K562 (cell line): Measurements from ENCODE around the gene CSMD2. TPM values are rescaled to one million over a fixed set of nuclear protein-coding genes. Genes with fewer than 3 reads are reported as not detected.

Source experiments
- ATAC-seq: fragments of 200-7000 bp; cut with Tn5 transposase; 3 replicates; pipeline ENCODE4 v1.9.1; 2020; ENCODE audit warnings: moderate library complexity
- BruUV-seq: library from RNA; stranded (reverse); fragments of 400-500 nt; replicated peaks from 2 replicates; lab custom pipeline; 2021; lab: Mats Ljungman, UMichigan
- CTCF ChIA-PET: fragments of 300-600 bp; formaldehyde crosslinking; extraction: SDS; loops from one replicate; lab custom pipeline; 2021; ENCODE audit warnings: low intra/inter-chr PET ratio; lab: Yijun Ruan, JAX
- POLR2A ChIA-PET: fragments of 300-600, 350-650 bp; sonication (Branson Sonifier 250); formaldehyde crosslinking; extraction: SDS; loops from one replicate; lab custom pipeline; 2021; ENCODE audit warnings: antibody characterized with exemption, inconsistent platforms; lab: Yijun Ruan, JAX
- DNase-seq, 4 experiments: peaks; one replicate each; pipeline versions ENCODE4 v3.0.0 to v3.0.0-alpha.2; 2011 to 2018; ENCODE audit warnings: low spot score in 3 of 4, mixed read lengths in 3 of 4; ENCODE audit errors: extremely low read depth in 1 of 4
- FAIRE-seq: peaks from 2 replicates; lab custom pipeline; 2011; peaks lifted over from hg19 to GRCh38; lab: Jason Lieb, UNC
- H2AFZ ChIP-seq: 2 replicates; pipeline ENCODE4 v1.6.0; 2011; ENCODE audit warnings: low read depth, low read length, control low read depth, inconsistent platforms
- H3K27ac ChIP-seq: fragments of 200-600 bp; 3 replicates; pipeline ENCODE4 v1.8.0; 2011; ENCODE audit warnings: low read depth, mild to moderate bottlenecking, control low read depth, inconsistent platforms, low read length, moderate library complexity, mixed read lengths; ENCODE audit errors: extremely low read depth
- H3K27me3 ChIP-seq, 2 experiments: fragments of 300-600 bp in 1 of 2; 2 replicates in 1 of 2; 3 replicates in 1 of 2; pipeline versions ENCODE4 v1.6.0 to v1.8.0; 2011; ENCODE audit warnings: inconsistent platforms in 2 of 2, low read length in 2 of 2, mild to moderate bottlenecking in 1 of 2, mixed read lengths in 1 of 2, moderate library complexity in 1 of 2; ENCODE audit not compliant: control insufficient read depth in 2 of 2, insufficient read depth in 2 of 2
- H3K36me3 ChIP-seq: fragments of 300-600 bp; 3 replicates; pipeline ENCODE4 v1.8.0; 2011; ENCODE audit warnings: mild to moderate bottlenecking, low read length, inconsistent platforms; ENCODE audit not compliant: control insufficient read depth, insufficient read depth
- H3K4me1 ChIP-seq, 2 experiments: fragments of 200-600 bp in 1 of 2; replicated peaks in 1 of 2; 2 replicates in 1 of 2; 3 replicates in 1 of 2; pipeline versions ENCODE4 v1.5.1 to v1.8.0; 2011; ENCODE audit warnings: inconsistent platforms in 2 of 2, low read length in 2 of 2, mild to moderate bottlenecking in 1 of 2, mixed read lengths in 1 of 2, moderate library complexity in 1 of 2; ENCODE audit not compliant: control insufficient read depth in 2 of 2, insufficient read depth in 2 of 2
- H3K4me2 ChIP-seq: 2 replicates; pipeline ENCODE4 v1.6.1; 2011; ENCODE audit warnings: low read length, control low read depth, inconsistent platforms, mixed read lengths; ENCODE audit not compliant: insufficient read depth
- H3K4me3 ChIP-seq: fragments of 200-600 bp; sonication (generic), shearing (Covaris generic); 2 replicates; pipeline ENCODE4 v1.5.1; 2016; ENCODE audit warnings: control low read depth, inconsistent platforms
- H3K79me2 ChIP-seq: fragments of 200-600 bp; 3 replicates; pipeline ENCODE4 v1.8.0; 2011; ENCODE audit warnings: low read length, inconsistent platforms; ENCODE audit not compliant: control insufficient read depth, insufficient read depth
- H3K9ac ChIP-seq, 2 experiments: 2 replicates each; pipeline versions ENCODE4 v1.6.0 to v1.6.1; 2011; ENCODE audit warnings: low read depth in 2 of 2, low read length in 2 of 2, control low read depth in 1 of 2, inconsistent platforms in 1 of 2, mild to moderate bottlenecking in 1 of 2, mixed read lengths in 1 of 2; ENCODE audit not compliant: insufficient read depth in 1 of 2
- H3K9me1 ChIP-seq: one replicate; pipeline ENCODE4 v1.6.0; 2011; ENCODE audit warnings: inconsistent platforms, mild to moderate bottlenecking, low read length, moderate library complexity; ENCODE audit not compliant: control insufficient read depth, insufficient read depth
- H3K9me3 ChIP-seq: replicated peaks from 2 replicates; pipeline ENCODE4 v1.5.1; 2011; ENCODE audit warnings: low read depth, low read length, inconsistent platforms; ENCODE audit not compliant: control insufficient read depth, insufficient read depth
- H4K20me1 ChIP-seq: replicated peaks from 2 replicates; pipeline ENCODE4 v1.6.1; 2011; ENCODE audit warnings: low read length, inconsistent platforms, mixed read lengths; ENCODE audit not compliant: control insufficient read depth, insufficient read depth
- CHAMP1 ChIP-seq: fragments of 450-650 bp; IDR thresholded peaks from 2 replicates; pipeline ENCODE4 v1.6.1; 2016; ENCODE audit warnings: mild to moderate bottlenecking
- DEAF1 ChIP-seq: fragments of 450-650 bp; formaldehyde crosslinking; IDR thresholded peaks from 2 replicates; pipeline ENCODE4 v1.4.0; 2020; ENCODE audit warnings: mild to moderate bottlenecking, moderate library complexity
- FOXM1 ChIP-seq, 2 experiments: fragments of 450-650 bp in 1 of 2; sonication (generic) in 1 of 2; formaldehyde crosslinking in 1 of 2; IDR thresholded peaks; 2 replicates each; pipeline versions ENCODE4 v1.6.1 to v1.9.0; 2017 to 2022; ENCODE audit warnings: low read depth in 2 of 2, mild to moderate bottlenecking in 2 of 2, missing genetic modification reagents in 1 of 2, moderate library complexity in 1 of 2
- NFIC ChIP-seq: fragments of 450-650 bp; IDR thresholded peaks from 2 replicates; pipeline ENCODE4 v1.6.1; 2017; ENCODE audit warnings: mild to moderate bottlenecking, inconsistent platforms
- SRSF9 ChIP-seq: fragments of 200-400 bp; formaldehyde crosslinking; IDR thresholded peaks from 2 replicates; pipeline ENCODE4 v1.6.1; 2017; ENCODE audit warnings: low read depth, low read length, borderline replicate concordance
- TGIF2 ChIP-seq: sonication (generic); formaldehyde crosslinking; IDR thresholded peaks from 2 replicates; pipeline ENCODE4 v1.8.1; 2022; ENCODE audit warnings: mild to moderate bottlenecking, missing genetic modification reagents, moderate library complexity
- ZFP1 ChIP-seq: fragments of 450-650 bp; formaldehyde crosslinking; IDR thresholded peaks from 2 replicates; pipeline ENCODE4 v1.4.0; 2020; ENCODE audit warnings: mild to moderate bottlenecking, mixed read lengths
- ZFP36 ChIP-seq: fragments of 150-350 bp; IDR thresholded peaks from 2 replicates; pipeline ENCODE4 v1.6.1; 2018; ENCODE audit warnings: low read length, low read depth; ENCODE audit not compliant: partially characterized antibody
- ZNF23 ChIP-seq: fragments of 250-450 bp; sonication (Bioruptor Pico); IDR thresholded peaks from 2 replicates; pipeline ENCODE4 v1.4.0; 2020; ENCODE audit warnings: mild to moderate bottlenecking
- ZNF717 ChIP-seq: fragments of 250-450 bp; sonication (Bioruptor Pico); IDR thresholded peaks from 2 replicates; pipeline ENCODE4 v1.5.0; 2021
- WGBS: fragments of 100-300 bp; shearing (Covaris generic); methylation state at CpG from one replicate; pipeline ENCODE4 v1.1.6; 2016; ENCODE audit warnings: low coverage, mixed read lengths; ENCODE audit not compliant: insufficient coverage; ENCODE audit errors: missing lambda C conversion rate; 5-methylcytosine and 5-hydroxymethylcytosine counted together
- in situ Hi-C: fragments of 300-500 bp; cut with MboI; formaldehyde crosslinking; loops from 4 replicates; pipeline ENCODE4 v1.15.0; 2018; ENCODE audit warnings: inconsistent platforms, mixed read lengths
- intact Hi-C: fragments of 100-400 bp; cut with micrococcal nuclease; formaldehyde crosslinking; loops from 2 replicates; pipeline ENCODE4 v1.14.2; 2022
- polyA plus RNA-seq, 8 experiments: library from polyadenylated mRNA; depleted of rRNA in 4 of 8; stranded (reverse) in 5 of 8; unstranded in 3 of 8; fragments of >200 nt; fragmentation: Nextera tagmentation in 2 of 8; fragmentation: Illumina TruSeq in 1 of 8; extraction: Ambion mirVana in 2 of 8; extraction: Trizol in 1 of 8; gene quantifications; 2 replicates each; pipeline versions ENCODE4 v1.2.1 to v1.2.3, GENCODE V29; 2011 to 2014; ENCODE audit warnings: inconsistent platforms in 1 of 8, missing spikeins in 1 of 8
- total RNA-seq, 7 experiments: library from RNA; depleted of rRNA in 6 of 7; stranded (reverse); fragments of >200 nt in 6 of 7; fragmentation: Illumina TruSeq in 2 of 7; extraction: Trizol in 2 of 7; gene quantifications; 2 replicates each; pipeline versions ENCODE4 v1.2.1 to v1.2.3, GENCODE V29; 2011 to 2021; ENCODE audit warnings: low replicate concordance in 1 of 7
- TF ChIP-seq, protein P1 (sequence below), 3 experiments: fragments of 200-800 bp in 1 of 3; fragments of 250-450 bp in 1 of 3; fragments of 450-650 bp in 1 of 3; sonication (Bioruptor Pico) in 1 of 3; sonication (Bioruptor generic) in 1 of 3; formaldehyde crosslinking in 1 of 3; IDR thresholded peaks; 2 replicates each; pipeline versions ENCODE4 v1.6.1 to v1.8.0; 2016 to 2022; ENCODE audit warnings: mild to moderate bottlenecking in 2 of 3, missing genetic modification characterization in 2 of 3, missing compliant biosample characterization in 1 of 3, moderate library complexity in 1 of 3

The CSMD2 gene
- total and polyA plus RNA-seq, 9 of the 15 experiments (the other 6 are each of a cell fraction or from before 2014, with no cell fraction given), result not detected

GRCh38 chr1:33706634-33707255 lies 458.3 kb downstream of the CSMD2 start (continued):
- TF ChIP-seq DEAF1 (CRISPR knock-in tag), result no peak
- no peak for TF ChIP-seq NFIC
- no peak for TF ChIP-seq SRSF9
- TF ChIP-seq ZNF717, result no peak
- TF ChIP-seq ZFP36, result no peak
- no peak for TF ChIP-seq ZNF23 (CRISPR knock-in tag)
- TF ChIP-seq FOXM1 (IDR thresholded peaks at IDR 0.05; ENCODE audit: low read depth), result no peak
- TF ChIP-seq FOXM1 (CRISPR knock-in tag; IDR thresholded peaks at IDR 0.05; ENCODE audit: low read depth), result no peak
- TF ChIP-seq, all 486 proteins: peak for 0

GRCh38 chr1:33703464-33703863 lies 461.6 kb downstream of the CSMD2 start:
- Histone ChIP-seq H3K9me1 (no peaks in the 10 kb centered on the region), H4K20me1 (no peaks in the 10 kb centered on the region), H3K36me3 (no peaks in the 10 kb centered on the region), H3K9me3 (no peaks in the 10 kb centered on the region), H3K4me2 (no peak overlapping the region), H3K27me3 (peaks cover 0 to 5% of the 10 kb centered on the region in 2 experiments; a peak in 1 of 5 replicates), H2AFZ (no peak overlapping the region), H3K9ac (no peak overlapping the region), H3K4me3 (no peak overlapping the region), H3K79me2 (no peaks in the 10 kb centered on the region), H3K4me1 (no peaks in the 10 kb centered on the region), H3K27ac (no peak overlapping the region)
- intact Hi-C loops (no loop called here), in situ Hi-C loops (no loop called here)
- POLR2A ChIA-PET, result interaction anchor here (0.8 kb wide), 1 partner anchor 21 kb away, joined by 3 read pairs; no protein-coding TSS in a partner anchor
- 0% methylated on average over 3 of the region's 3 CpGs for WGBS
- BruUV-seq, result no TSS peak
- CTCF ChIA-PET, result no interaction called here
- no peak for ATAC-seq
- DNase-seq, result no peak
- TF ChIP-seq TGIF2 (CRISPR knock-in tag), result no peak
- TF ChIP-seq, protein P1, sequence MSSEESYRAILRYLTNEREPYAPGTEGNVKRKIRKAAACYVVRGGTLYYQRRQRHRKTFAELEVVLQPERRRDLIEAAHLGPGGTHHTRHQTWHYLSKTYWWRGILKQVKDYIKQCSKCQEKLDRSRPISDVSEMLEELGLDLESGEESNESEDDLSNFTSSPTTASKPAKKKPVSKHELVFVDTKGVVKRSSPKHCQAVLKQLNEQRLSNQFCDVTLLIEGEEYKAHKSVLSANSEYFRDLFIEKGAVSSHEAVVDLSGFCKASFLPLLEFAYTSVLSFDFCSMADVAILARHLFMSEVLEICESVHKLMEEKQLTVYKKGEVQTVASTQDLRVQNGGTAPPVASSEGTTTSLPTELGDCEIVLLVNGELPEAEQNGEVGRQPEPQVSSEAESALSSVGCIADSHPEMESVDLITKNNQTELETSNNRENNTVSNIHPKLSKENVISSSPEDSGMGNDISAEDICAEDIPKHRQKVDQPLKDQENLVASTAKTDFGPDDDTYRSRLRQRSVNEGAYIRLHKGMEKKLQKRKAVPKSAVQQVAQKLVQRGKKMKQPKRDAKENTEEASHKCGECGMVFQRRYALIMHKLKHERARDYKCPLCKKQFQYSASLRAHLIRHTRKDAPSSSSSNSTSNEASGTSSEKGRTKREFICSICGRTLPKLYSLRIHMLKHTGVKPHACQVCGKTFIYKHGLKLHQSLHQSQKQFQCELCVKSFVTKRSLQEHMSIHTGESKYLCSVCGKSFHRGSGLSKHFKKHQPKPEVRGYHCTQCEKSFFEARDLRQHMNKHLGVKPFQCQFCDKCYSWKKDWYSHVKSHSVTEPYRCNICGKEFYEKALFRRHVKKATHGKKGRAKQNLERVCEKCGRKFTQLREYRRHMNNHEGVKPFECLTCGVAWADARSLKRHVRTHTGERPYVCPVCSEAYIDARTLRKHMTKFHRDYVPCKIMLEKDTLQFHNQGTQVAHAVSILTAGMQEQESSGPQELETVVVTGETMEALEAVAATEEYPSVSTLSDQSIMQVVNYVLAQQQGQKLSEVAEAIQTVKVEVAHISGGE (CRISPR knock-in tag; IDR thresholded peaks at IDR 0.05), result no peak
- no peak for TF ChIP-seq CHAMP1
- no peak for TF ChIP-seq ZFP1
- FAIRE-seq, result no peak
